HCT116 (cell line): ENCODE data around the gene NDUFC2. TPM values are rescaled to one million over a fixed set of nuclear protein-coding genes. Genes with fewer than 3 reads are reported as not detected.

Experiments used
- ATAC-seq: fragments of 200-7000 bp; cut with Tn5 transposase; 2 replicates; pipeline ENCODE4 v1.9.1; 2020; ENCODE audit warnings: mild to moderate bottlenecking, moderate library complexity
- BruUV-seq: library from RNA; stranded (reverse); fragments of 400-500 nt; replicated peaks from 2 replicates; lab custom pipeline; 2021; lab: Mats Ljungman, UMichigan
- CTCF ChIA-PET: fragments of 300-600 bp; sonication (Branson Sonifier 250); formaldehyde crosslinking; loops from one replicate; lab custom pipeline; 2021; ENCODE audit warnings: antibody characterized with exemption; lab: Charles Lee
- POLR2A ChIA-PET: fragments of 300-600, 350-600 bp; sonication (Branson Sonifier 250); formaldehyde crosslinking; loops from one replicate; lab custom pipeline; 2021; ENCODE audit warnings: antibody characterized with exemption; lab: Charles Lee
- RAD21 ChIA-PET, 2 experiments: fragments of 300-600 bp; sonication (Branson Sonifier 250); formaldehyde crosslinking; loops; one replicate each; lab custom pipeline; 2023; ENCODE audit warnings: low total read pairs in 2 of 2; ENCODE audit not compliant: uncharacterized antibody in 2 of 2, unreplicated experiment in 2 of 2, low non-redundant PET in 1 of 2; lab: Charles Lee
- DNase-seq: peaks from one replicate; pipeline ENCODE4 v3.0.0-alpha.2; 2010; ENCODE audit warnings: low read depth, low spot score
- H2AFZ ChIP-seq: fragments of 200-600 bp; shearing (Covaris generic), sonication (generic); 2 replicates; pipeline ENCODE4 v1.6.1; 2017; ENCODE audit warnings: low read depth, mixed run types, mixed read lengths, antibody characterized with exemption, low read length; ENCODE audit not compliant: poor library complexity, severe bottlenecking
- H3K27ac ChIP-seq: 2 replicates; pipeline ENCODE4 v1.5.1; 2012; ENCODE audit warnings: low read depth, low read length
- H3K27me3 ChIP-seq: fragments of 200-600 bp; sonication (generic); 2 replicates; pipeline ENCODE4 v1.6.1; 2016; ENCODE audit warnings: mixed run types, low read length, mixed read lengths; ENCODE audit not compliant: insufficient read depth
- H3K36me3 ChIP-seq, 2 experiments: fragments of 200-500 bp in 1 of 2; fragments of 200-600 bp in 1 of 2; sonication (Bioruptor generic) in 1 of 2; sonication (generic) in 1 of 2; 2 replicates each; pipeline versions ENCODE4 v1.5.1 to v1.6.1; 2014 to 2016; ENCODE audit warnings: low read length in 2 of 2, inconsistent platforms in 1 of 2, mixed read lengths in 1 of 2, mixed run types in 1 of 2; ENCODE audit not compliant: insufficient read depth in 2 of 2, control insufficient read depth in 1 of 2
- H3K4me1 ChIP-seq, 2 experiments: fragments of 200-600 bp in 1 of 2; sonication (generic) in 1 of 2; 2 replicates each; pipeline versions ENCODE4 v1.5.1 to v1.6.1; 2012 to 2017; ENCODE audit warnings: low read length in 2 of 2, inconsistent platforms in 1 of 2, mild to moderate bottlenecking in 1 of 2, mixed read lengths in 1 of 2, mixed run types in 1 of 2, moderate library complexity in 1 of 2; ENCODE audit not compliant: insufficient read depth in 2 of 2, control insufficient read depth in 1 of 2
- H3K4me2 ChIP-seq: fragments of 200-600 bp; sonication (generic); 2 replicates; pipeline ENCODE4 v1.6.1; 2017; ENCODE audit warnings: mixed run types, low read length, mixed read lengths
- H3K4me3 ChIP-seq, 2 experiments: fragments of 200-600 bp in 1 of 2; sonication (generic) in 1 of 2; replicated peaks in 1 of 2; 2 replicates each; pipeline ENCODE4 v1.5.1; 2011 to 2016; ENCODE audit warnings: low read length in 2 of 2, control low read depth in 1 of 2, low read depth in 1 of 2, mild to moderate bottlenecking in 1 of 2, mixed read lengths in 1 of 2, mixed run types in 1 of 2
- H3K79me2 ChIP-seq: fragments of 200-600 bp; sonication (generic); 2 replicates; pipeline ENCODE4 v1.6.1; 2017; ENCODE audit warnings: mild to moderate bottlenecking, mixed run types, low read length, moderate library complexity, mixed read lengths; ENCODE audit not compliant: insufficient read depth
- H3K9ac ChIP-seq: fragments of 200-600 bp; sonication (generic); 2 replicates; pipeline ENCODE4 v1.6.1; 2016; ENCODE audit warnings: low read length, mixed read lengths
- H3K9me2 ChIP-seq: fragments of 200-600 bp; sonication (generic), shearing (Covaris generic); 2 replicates; pipeline ENCODE4 v1.6.1; 2017; ENCODE audit warnings: mixed run types, mild to moderate bottlenecking, moderate library complexity; ENCODE audit not compliant: insufficient read depth
- H3K9me3 ChIP-seq, 2 experiments: fragments of 200-500 bp in 1 of 2; fragments of 200-600 bp in 1 of 2; sonication (Bioruptor generic) in 1 of 2; sonication (generic) in 1 of 2; 2 replicates each; pipeline ENCODE4 v1.6.1; 2014 to 2017; ENCODE audit warnings: low read length in 2 of 2, mixed read lengths in 2 of 2, inconsistent platforms in 1 of 2, low read depth in 1 of 2, mild to moderate bottlenecking in 1 of 2, mixed run types in 1 of 2, moderate library complexity in 1 of 2; ENCODE audit not compliant: control insufficient read depth in 1 of 2, insufficient read depth in 1 of 2
- H4K20me1 ChIP-seq: fragments of 200-600 bp; sonication (generic), shearing (Covaris generic); 2 replicates; pipeline ENCODE4 v1.6.1; 2017; ENCODE audit warnings: mixed run types, mild to moderate bottlenecking, moderate library complexity; ENCODE audit not compliant: insufficient read depth
- ELF1 ChIP-seq: IDR thresholded peaks from 2 replicates; pipeline ENCODE4 v1.6.1; 2012; ENCODE audit warnings: low read depth, borderline replicate concordance
- EZH2 ChIP-seq: fragments of 200-600 bp; sonication (generic); IDR thresholded peaks from 2 replicates; pipeline ENCODE4 v1.6.1; 2017; ENCODE audit warnings: antibody characterized with exemption, mixed run types
- EZH2phosphoT487 ChIP-seq: fragments of 200-600 bp; IDR thresholded peaks from 2 replicates; pipeline ENCODE4 v1.6.1; 2018; ENCODE audit warnings: antibody characterized with exemption, borderline replicate concordance
- FOSL1 ChIP-seq: IDR thresholded peaks from 2 replicates; pipeline ENCODE4 v1.6.1; 2012; ENCODE audit warnings: low read depth
- JUND ChIP-seq: IDR thresholded peaks from 2 replicates; pipeline ENCODE4 v1.6.1; 2012
- MAX ChIP-seq: IDR thresholded peaks from 2 replicates; pipeline ENCODE4 v1.6.1; 2012
- ZNF274 ChIP-seq: fragments of 200-500 bp; sonication (Bioruptor generic); IDR thresholded peaks from 2 replicates; pipeline ENCODE4 v1.6.1; 2014; ENCODE audit warnings: mild to moderate bottlenecking, low read depth, low read length, inconsistent platforms
- intact Hi-C: fragments of 100-400 bp; cut with micrococcal nuclease; formaldehyde crosslinking; loops from 2 replicates; pipeline ENCODE4 v1.10.0; 2022
- total RNA-seq: library from RNA; stranded (reverse); gene quantifications from one replicate; pipeline ENCODE4 v1.2.1, GENCODE V29; 2021; ENCODE audit not compliant: unreplicated experiment
- TF ChIP-seq, protein P1 (sequence below), 3 experiments: fragments of 200-600 bp in 1 of 3; sonication (generic) in 1 of 3; IDR thresholded peaks in 2 of 3; conservative IDR thresholded peaks in 1 of 3; 2 replicates each; pipeline ENCODE4 v1.5.1; 2012 to 2017; ENCODE audit warnings: low read depth in 2 of 3, low read length in 2 of 3, antibody characterized with exemption in 1 of 3, borderline replicate concordance in 1 of 3, control low read depth in 1 of 3, mild to moderate bottlenecking in 1 of 3, mixed read lengths in 1 of 3, mixed run types in 1 of 3, moderate library complexity in 1 of 3; ENCODE audit not compliant: insufficient read depth in 1 of 3
- TF ChIP-seq, protein P2 (sequence below): IDR thresholded peaks from 2 replicates; pipeline ENCODE4 v1.6.1; 2012

NDUFC2 gene
- total RNA-seq, 1 experiment from 2014 or later, result 225 TPM

DNA sequence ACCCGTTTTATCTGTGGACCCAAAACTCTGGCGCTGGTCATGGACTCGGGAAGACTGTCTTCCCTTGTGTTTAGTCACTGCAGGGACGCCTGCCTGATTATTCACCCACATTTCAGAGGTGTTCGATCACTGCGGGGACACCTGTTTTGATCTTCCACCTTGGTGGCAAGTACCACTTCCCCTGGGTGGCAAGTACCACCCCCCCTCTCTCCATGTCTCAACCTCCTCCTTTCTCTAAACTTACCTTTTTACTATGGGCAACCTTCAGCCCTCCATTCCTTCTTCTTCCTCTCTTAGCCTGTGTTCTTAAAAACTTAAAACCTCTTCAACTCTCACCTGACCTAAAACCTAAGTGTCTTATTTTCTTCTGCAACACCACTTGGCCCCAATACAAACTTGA is 1.9 kb upstream of the NDUFC2 start:
- ChIA-PET RAD21 (no interaction called here), CTCF (no interaction called here), POLR2A (no interaction called here)
- ATAC-seq (no peak), DNase-seq (no peak)
- intact Hi-C loops, result no loop called here
- Histone ChIP-seq H3K27ac (no peak overlapping the region), H3K9me2 (no peaks in the 10 kb centered on the region), H4K20me1 (no peaks in the 10 kb centered on the region), H3K27me3 (no peaks in the 10 kb centered on the region), H3K9me3 (no peaks in the 10 kb centered on the region), H3K4me1 (peaks cover 0 to 17% of the 10 kb centered on the region in 2 experiments; a peak in 3 of 4 replicates), H2AFZ (no peak overlapping the region), H3K79me2 (peaks cover 31% of the 10 kb centered on the region), H3K4me3 (no peak overlapping the region), H3K4me2 (no peak overlapping the region), H3K36me3 (no peaks in the 10 kb centered on the region), H3K9ac (no peak overlapping the region)
- no TSS peak for BruUV-seq
- TF ChIP-seq ZNF274 (no peak), ELF1 (no peak), JUND (no peak), EZH2 (no peak), MAX (no peak), EZH2phosphoT487 (no peak), FOSL1 (no peak)
- TF ChIP-seq, protein P1, sequence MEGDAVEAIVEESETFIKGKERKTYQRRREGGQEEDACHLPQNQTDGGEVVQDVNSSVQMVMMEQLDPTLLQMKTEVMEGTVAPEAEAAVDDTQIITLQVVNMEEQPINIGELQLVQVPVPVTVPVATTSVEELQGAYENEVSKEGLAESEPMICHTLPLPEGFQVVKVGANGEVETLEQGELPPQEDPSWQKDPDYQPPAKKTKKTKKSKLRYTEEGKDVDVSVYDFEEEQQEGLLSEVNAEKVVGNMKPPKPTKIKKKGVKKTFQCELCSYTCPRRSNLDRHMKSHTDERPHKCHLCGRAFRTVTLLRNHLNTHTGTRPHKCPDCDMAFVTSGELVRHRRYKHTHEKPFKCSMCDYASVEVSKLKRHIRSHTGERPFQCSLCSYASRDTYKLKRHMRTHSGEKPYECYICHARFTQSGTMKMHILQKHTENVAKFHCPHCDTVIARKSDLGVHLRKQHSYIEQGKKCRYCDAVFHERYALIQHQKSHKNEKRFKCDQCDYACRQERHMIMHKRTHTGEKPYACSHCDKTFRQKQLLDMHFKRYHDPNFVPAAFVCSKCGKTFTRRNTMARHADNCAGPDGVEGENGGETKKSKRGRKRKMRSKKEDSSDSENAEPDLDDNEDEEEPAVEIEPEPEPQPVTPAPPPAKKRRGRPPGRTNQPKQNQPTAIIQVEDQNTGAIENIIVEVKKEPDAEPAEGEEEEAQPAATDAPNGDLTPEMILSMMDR (IDR thresholded peaks at IDR 0.05 in 2 of 3, conservative IDR thresholded peaks at IDR 0.05 in 1 of 3; ENCODE audit: borderline replicate concordance in 1 of 3, insufficient read depth in 1 of 3, low read depth in 2 of 3, low read length in 2 of 3), result no peak
- TF ChIP-seq, protein P2, sequence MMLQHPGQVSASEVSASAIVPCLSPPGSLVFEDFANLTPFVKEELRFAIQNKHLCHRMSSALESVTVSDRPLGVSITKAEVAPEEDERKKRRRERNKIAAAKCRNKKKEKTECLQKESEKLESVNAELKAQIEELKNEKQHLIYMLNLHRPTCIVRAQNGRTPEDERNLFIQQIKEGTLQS, result no peak
